ENCODE data around the gene FAM107A. TPM values are rescaled to one million over a fixed set of nuclear protein-coding genes. Genes with fewer than 3 reads are reported as not detected.

FAM107A gene
- total RNA-seq, 1 experiment from 2014 or later: not detected

- Mint-ChIP-seq H3K4me3 (ENCODE audit: unreplicated experiment) (no peak overlapping the region), H3K27me3 (ENCODE audit: insufficient read depth, unreplicated experiment) (no peaks in the 10 kb centered on the region), H3K27ac (ENCODE audit: unreplicated experiment) (no peak overlapping the region), H3K9me3 (ENCODE audit: unreplicated experiment) (no peaks in the 10 kb centered on the region), H3K36me3 (ENCODE audit: insufficient read depth, unreplicated experiment) (peaks cover 5% of the 10 kb centered on the region), H3K4me1 (ENCODE audit: low read depth, unreplicated experiment) (peaks cover 34% of the 10 kb centered on the region)
- no TSS peak for BruUV-seq (replicated peaks)
- no peak for DNase-seq
- TF ChIP-seq, protein P1, sequence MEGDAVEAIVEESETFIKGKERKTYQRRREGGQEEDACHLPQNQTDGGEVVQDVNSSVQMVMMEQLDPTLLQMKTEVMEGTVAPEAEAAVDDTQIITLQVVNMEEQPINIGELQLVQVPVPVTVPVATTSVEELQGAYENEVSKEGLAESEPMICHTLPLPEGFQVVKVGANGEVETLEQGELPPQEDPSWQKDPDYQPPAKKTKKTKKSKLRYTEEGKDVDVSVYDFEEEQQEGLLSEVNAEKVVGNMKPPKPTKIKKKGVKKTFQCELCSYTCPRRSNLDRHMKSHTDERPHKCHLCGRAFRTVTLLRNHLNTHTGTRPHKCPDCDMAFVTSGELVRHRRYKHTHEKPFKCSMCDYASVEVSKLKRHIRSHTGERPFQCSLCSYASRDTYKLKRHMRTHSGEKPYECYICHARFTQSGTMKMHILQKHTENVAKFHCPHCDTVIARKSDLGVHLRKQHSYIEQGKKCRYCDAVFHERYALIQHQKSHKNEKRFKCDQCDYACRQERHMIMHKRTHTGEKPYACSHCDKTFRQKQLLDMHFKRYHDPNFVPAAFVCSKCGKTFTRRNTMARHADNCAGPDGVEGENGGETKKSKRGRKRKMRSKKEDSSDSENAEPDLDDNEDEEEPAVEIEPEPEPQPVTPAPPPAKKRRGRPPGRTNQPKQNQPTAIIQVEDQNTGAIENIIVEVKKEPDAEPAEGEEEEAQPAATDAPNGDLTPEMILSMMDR (IDR thresholded peaks at IDR 0.05; ENCODE audit: insufficient read depth in 1 of 2, low read depth in 1 of 2, low read length in 1 of 2, severe bottlenecking in 1 of 2, unreplicated experiment in 1 of 2): no peak
- Histone ChIP-seq H3K27me3 (replicated peaks; ENCODE audit: control insufficient read depth, insufficient read depth, low read length) (no peaks in the 10 kb centered on the region), H3K4me3 (ENCODE audit: low read depth, low read length) (no peak overlapping the region), H3K4me1 (peaks cover 33% of the 10 kb centered on the region), H3K9me3 (no peaks in the 10 kb centered on the region), H3K36me3 (ENCODE audit: control insufficient read depth, insufficient read depth, low read length) (no peaks in the 10 kb centered on the region)
- intact Hi-C loops (cut with micrococcal nuclease; ENCODE audit: unreplicated experiment): no loop called here
- ChIA-PET CTCF (interaction anchor here (0.6 to 2.3 kb wide), 2 partner anchors 71 to 73 kb away, joined by 3 to 24 read pairs; no protein-coding TSS in a partner anchor), POLR2A (no interaction called here)
These were observed 17.6 kb downstream of the FAM107A start for GRCh38 chr3:58559586-58559985.

- Mint-ChIP-seq H3K9me3 (ENCODE audit: unreplicated experiment) (peaks cover 8% of the 10 kb centered on the region), H3K36me3 (ENCODE audit: insufficient read depth, unreplicated experiment) (peaks cover 5% of the 10 kb centered on the region), H3K4me1 (ENCODE audit: low read depth, unreplicated experiment) (peaks cover 33% of the 10 kb centered on the region), H3K27me3 (ENCODE audit: insufficient read depth, unreplicated experiment) (no peaks in the 10 kb centered on the region), H3K27ac (ENCODE audit: unreplicated experiment) (peak overlapping the region; percentile 45), H3K4me3 (ENCODE audit: unreplicated experiment) (no peak overlapping the region)
- ChIA-PET CTCF (interaction anchor here (0.6 to 1.5 kb wide), 6 partner anchors 21 to 251 kb away, joined by 3 to 6 read pairs (median 4); partner anchors contain the start of gene HTD2), POLR2A (interaction anchor here (0.6 kb wide), 1 partner anchor 24 kb away, joined by 3 read pairs; no protein-coding TSS in a partner anchor)
- TF ChIP-seq, protein P1 (IDR thresholded peaks at IDR 0.05; ENCODE audit: insufficient read depth in 1 of 2, low read depth in 1 of 2, low read length in 1 of 2, severe bottlenecking in 1 of 2, unreplicated experiment in 1 of 2): no peak
- peaks cover 37% of the 10 kb centered on the region for H3K4me1 ChIP-seq
- BruUV-seq (replicated peaks): no TSS peak
- intact Hi-C loops (cut with micrococcal nuclease; ENCODE audit: unreplicated experiment): no loop called here
- no peaks in the 10 kb centered on the region for H3K27me3 ChIP-seq (replicated peaks; ENCODE audit: control insufficient read depth, insufficient read depth, low read length)
- no peaks in the 10 kb centered on the region for H3K9me3 ChIP-seq
- DNase-seq: no peak
- H3K4me3 ChIP-seq (ENCODE audit: low read depth, low read length): no peak overlapping the region
- H3K36me3 ChIP-seq (ENCODE audit: control insufficient read depth, insufficient read depth, low read length): no peaks in the 10 kb centered on the region
These were observed 19.7 kb downstream of the FAM107A start for GRCh38 chr3:58557491-58557890.

DNA sequence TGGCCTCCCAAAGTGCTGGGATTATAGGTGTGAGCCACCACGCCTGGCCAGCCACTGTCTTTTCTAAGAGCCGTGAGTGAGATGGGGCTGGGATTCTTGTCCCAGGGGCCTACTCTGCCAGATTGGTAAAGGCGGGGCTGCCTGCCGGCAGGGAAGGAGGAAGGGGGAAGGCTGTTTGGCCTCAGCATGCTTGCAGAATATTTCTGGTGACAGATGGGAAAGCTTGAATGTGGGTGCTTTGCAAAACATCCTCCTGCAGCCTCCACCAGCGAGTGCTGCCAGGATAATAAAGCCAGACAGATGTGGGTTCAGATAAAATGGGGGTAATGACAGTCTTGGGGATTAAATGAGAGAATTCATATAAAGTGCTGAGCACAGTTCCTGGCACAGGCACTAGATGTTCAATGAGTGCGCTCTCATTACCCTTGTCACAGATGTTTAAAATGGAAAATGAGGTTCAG is 20.4 kb downstream of the FAM107A start:
- Mint-ChIP-seq H3K4me1 (ENCODE audit: low read depth, unreplicated experiment) (peaks cover 26% of the 10 kb centered on the region), H3K36me3 (ENCODE audit: insufficient read depth, unreplicated experiment) (peaks cover 5% of the 10 kb centered on the region), H3K9me3 (ENCODE audit: unreplicated experiment) (peaks cover 15% of the 10 kb centered on the region), H3K4me3 (ENCODE audit: unreplicated experiment) (no peak overlapping the region), H3K27ac (ENCODE audit: unreplicated experiment) (no peak overlapping the region), H3K27me3 (ENCODE audit: insufficient read depth, unreplicated experiment) (no peaks in the 10 kb centered on the region)
- Histone ChIP-seq H3K27me3 (replicated peaks; ENCODE audit: control insufficient read depth, insufficient read depth, low read length) (no peaks in the 10 kb centered on the region), H3K36me3 (ENCODE audit: control insufficient read depth, insufficient read depth, low read length) (no peaks in the 10 kb centered on the region), H3K4me3 (ENCODE audit: low read depth, low read length) (no peak overlapping the region), H3K4me1 (peaks cover 32% of the 10 kb centered on the region), H3K9me3 (no peaks in the 10 kb centered on the region)
- no TSS peak for BruUV-seq (replicated peaks)
- intact Hi-C loops (cut with micrococcal nuclease; ENCODE audit: unreplicated experiment): no loop called here
- DNase-seq: no peak
- POLR2A ChIA-PET: no interaction called here
- TF ChIP-seq, protein P1 (IDR thresholded peaks at IDR 0.05; ENCODE audit: insufficient read depth in 1 of 2, low read depth in 1 of 2, low read length in 1 of 2, severe bottlenecking in 1 of 2, unreplicated experiment in 1 of 2): no peak
- CTCF ChIA-PET: interaction anchor here (0.5 to 1.5 kb wide), 5 partner anchors 21 to 1301 kb away, joined by 3 to 6 read pairs (median 4); partner anchors contain the start of gene HTD2

Data from Caco-2 (cell line).